Keratinocyte (primary cell): ENCODE data around the gene EPB41L2. TPM values are rescaled to one million over a fixed set of nuclear protein-coding genes. Genes with fewer than 3 reads are reported as not detected.

ENCODE experiments used
- DNase-seq: peaks from one replicate; pipeline ENCODE4 v3.0.0-alpha.2; 2011; ENCODE audit warnings: low read depth, missing footprints, low spot score
- FAIRE-seq: peaks from 2 replicates; lab custom pipeline; 2011; peaks lifted over from hg19 to GRCh38; lab: Jason Lieb, UNC
- H2AFZ ChIP-seq: 2 replicates; pipeline ENCODE4 v1.6.0; 2012; ENCODE audit warnings: low read length, control low read depth, inconsistent platforms; ENCODE audit not compliant: control insufficient read depth
- H3K27ac ChIP-seq: 2 replicates; pipeline ENCODE4 v1.5.1; 2011; ENCODE audit warnings: low read length; ENCODE audit not compliant: control insufficient read depth, insufficient read depth
- H3K27me3 ChIP-seq: 3 replicates; pipeline ENCODE4 v1.6.0; 2011; ENCODE audit warnings: low read length; ENCODE audit not compliant: control insufficient read depth, insufficient read depth; ENCODE audit errors: extremely low read depth
- H3K36me3 ChIP-seq, 2 experiments: 2 replicates in 1 of 2; 3 replicates in 1 of 2; pipeline ENCODE4 v1.5.1; 2011; ENCODE audit warnings: low read length in 2 of 2, mild to moderate bottlenecking in 1 of 2; ENCODE audit not compliant: control insufficient read depth in 2 of 2, insufficient read depth in 2 of 2; ENCODE audit errors: extremely low read depth in 1 of 2
- H3K4me1 ChIP-seq: 3 replicates; pipeline ENCODE4 v1.5.1; 2011; ENCODE audit warnings: low read length; ENCODE audit not compliant: control insufficient read depth, insufficient read depth; ENCODE audit errors: extremely low read depth
- H3K4me2 ChIP-seq: 3 replicates; pipeline ENCODE4 v1.6.0; 2011; ENCODE audit warnings: low read depth, low read length; ENCODE audit not compliant: control insufficient read depth, insufficient read depth; ENCODE audit errors: extremely low read depth
- H3K4me3 ChIP-seq, 3 experiments: fragments of 200-600 bp in 1 of 3; sonication (generic) in 1 of 3; 2 replicates in 2 of 3; 3 replicates in 1 of 3; pipeline ENCODE4 v1.5.1; 2011 to 2016; ENCODE audit warnings: low read length in 3 of 3, mild to moderate bottlenecking in 3 of 3, control low read depth in 2 of 3, inconsistent platforms in 1 of 3, low read depth in 1 of 3, mixed read lengths in 1 of 3, mixed run types in 1 of 3, moderate library complexity in 1 of 3; ENCODE audit not compliant: control insufficient read depth in 2 of 3, insufficient read depth in 2 of 3; ENCODE audit errors: extremely low read depth in 1 of 3
- H3K79me2 ChIP-seq: 2 replicates; pipeline ENCODE4 v1.6.0; 2012; ENCODE audit warnings: low read length; ENCODE audit not compliant: control insufficient read depth, insufficient read depth
- H3K9ac ChIP-seq: 3 replicates; pipeline ENCODE4 v1.6.0; 2011; ENCODE audit warnings: low read length; ENCODE audit not compliant: control insufficient read depth, insufficient read depth; ENCODE audit errors: extremely low read depth
- H3K9me1 ChIP-seq: 3 replicates; pipeline ENCODE4 v1.6.0; 2011; ENCODE audit warnings: low read length; ENCODE audit not compliant: control insufficient read depth, insufficient read depth; ENCODE audit errors: extremely low read depth
- H3K9me3 ChIP-seq: 2 replicates; pipeline ENCODE4 v1.5.1; 2012; ENCODE audit warnings: low read depth, low read length; ENCODE audit not compliant: control insufficient read depth
- H4K20me1 ChIP-seq: 3 replicates; pipeline ENCODE4 v1.6.0; 2011; ENCODE audit warnings: low read length; ENCODE audit not compliant: control insufficient read depth, insufficient read depth; ENCODE audit errors: extremely low read depth
- EZH2 ChIP-seq: IDR thresholded peaks from one replicate; pipeline ENCODE4 v1.6.1; 2012; ENCODE audit warnings: inconsistent platforms, mild to moderate bottlenecking, low read length, moderate library complexity
- dilution Hi-C: fragments of 300-500 bp; cut with MboI; formaldehyde crosslinking; loops from one replicate; pipeline ENCODE4 v1.7.0; 2020; ENCODE audit warnings: low sequenced_read_pairs; ENCODE audit not compliant: extremely low pct_ligation_motif_present
- polyA plus RNA-seq, 5 experiments: library from polyadenylated mRNA; depleted of rRNA in 3 of 5; stranded (reverse) in 3 of 5; stranded (forward) in 1 of 5; unstranded in 1 of 5; fragments of >200 nt; gene quantifications; 1 replicate in 1 of 5; 2 replicates in 3 of 5; 3 replicates in 1 of 5; pipeline versions ENCODE4 v1.2.1 to v1.2.3, GENCODE V29; 2011 to 2012; ENCODE audit warnings: missing spikeins in 2 of 5, low read depth in 1 of 5, low replicate concordance in 1 of 5
- TF ChIP-seq, protein P1 (sequence below), 3 experiments: IDR thresholded peaks in 1 of 3; conservative IDR thresholded peaks in 1 of 3; optimal IDR thresholded peaks in 1 of 3; 2 replicates in 2 of 3; 3 replicates in 1 of 3; pipeline versions ENCODE3 to v1.5.1; 2011; ENCODE audit warnings: low read length in 3 of 3, mild to moderate bottlenecking in 3 of 3, moderate library complexity in 2 of 3, control low read depth in 1 of 3, inconsistent platforms in 1 of 3; ENCODE audit not compliant: insufficient read depth in 2 of 3; ENCODE audit errors: extremely low read depth in 1 of 3

Gene EPB41L2
- polyA plus RNA-seq, 1 donor (not counting 4 experiments of a cell fraction or from before 2014, with no cell fraction given) = 22.0 TPM

DNA sequence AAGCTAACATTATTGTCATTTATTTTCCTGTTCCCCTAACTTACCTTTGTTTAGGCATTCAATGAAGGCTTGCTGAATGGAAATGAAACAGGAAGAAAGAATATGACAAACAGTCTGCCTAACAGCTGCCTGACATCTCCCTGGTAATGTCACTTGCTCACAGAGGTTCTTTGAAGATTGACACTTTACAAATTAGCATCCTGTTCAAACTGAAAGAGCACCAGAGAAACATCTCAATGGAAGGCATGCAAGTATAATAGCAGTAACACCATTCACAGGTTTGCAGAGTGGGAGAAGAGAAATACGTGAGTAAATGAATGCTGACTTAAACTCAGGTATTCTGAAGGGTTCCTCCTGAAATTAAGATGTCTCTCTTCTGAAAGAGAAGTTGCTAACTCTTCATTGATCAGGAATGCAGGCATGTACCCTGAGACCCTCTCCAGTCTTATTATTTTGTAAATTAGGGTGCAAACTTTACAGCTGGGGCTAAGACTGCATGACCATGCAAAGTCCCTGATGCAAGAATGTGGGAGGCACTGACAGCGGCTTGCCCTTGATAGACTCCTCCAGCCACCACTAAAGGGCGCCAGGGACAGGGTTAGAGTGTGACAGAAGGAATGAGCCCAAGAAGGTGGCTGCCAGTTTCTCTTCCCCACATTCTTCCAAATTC is 237.1 kb downstream of the EPB41L2 start:
- Histone ChIP-seq H3K79me2 (no peaks in the 10 kb centered on the region), H3K4me3 (no peak overlapping the region), H3K9me1 (no peaks in the 10 kb centered on the region), H3K9ac (no peak overlapping the region), H3K4me1 (no peaks in the 10 kb centered on the region), H3K9me3 (no peaks in the 10 kb centered on the region), H3K4me2 (no peak overlapping the region), H3K36me3 (no peaks in the 10 kb centered on the region), H3K27me3 (peaks cover 3% of the 10 kb centered on the region), H3K27ac (no peak overlapping the region), H4K20me1 (no peaks in the 10 kb centered on the region), H2AFZ (no peak overlapping the region)
- dilution Hi-C loops = no loop called here
- TF ChIP-seq, protein P1, sequence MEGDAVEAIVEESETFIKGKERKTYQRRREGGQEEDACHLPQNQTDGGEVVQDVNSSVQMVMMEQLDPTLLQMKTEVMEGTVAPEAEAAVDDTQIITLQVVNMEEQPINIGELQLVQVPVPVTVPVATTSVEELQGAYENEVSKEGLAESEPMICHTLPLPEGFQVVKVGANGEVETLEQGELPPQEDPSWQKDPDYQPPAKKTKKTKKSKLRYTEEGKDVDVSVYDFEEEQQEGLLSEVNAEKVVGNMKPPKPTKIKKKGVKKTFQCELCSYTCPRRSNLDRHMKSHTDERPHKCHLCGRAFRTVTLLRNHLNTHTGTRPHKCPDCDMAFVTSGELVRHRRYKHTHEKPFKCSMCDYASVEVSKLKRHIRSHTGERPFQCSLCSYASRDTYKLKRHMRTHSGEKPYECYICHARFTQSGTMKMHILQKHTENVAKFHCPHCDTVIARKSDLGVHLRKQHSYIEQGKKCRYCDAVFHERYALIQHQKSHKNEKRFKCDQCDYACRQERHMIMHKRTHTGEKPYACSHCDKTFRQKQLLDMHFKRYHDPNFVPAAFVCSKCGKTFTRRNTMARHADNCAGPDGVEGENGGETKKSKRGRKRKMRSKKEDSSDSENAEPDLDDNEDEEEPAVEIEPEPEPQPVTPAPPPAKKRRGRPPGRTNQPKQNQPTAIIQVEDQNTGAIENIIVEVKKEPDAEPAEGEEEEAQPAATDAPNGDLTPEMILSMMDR (optimal IDR thresholded peaks at IDR 0.05 in 1 of 3, IDR thresholded peaks at IDR 0.05 in 1 of 3, conservative IDR thresholded peaks at IDR 0.05 in 1 of 3; ENCODE audit: extremely low read depth in 1 of 3, insufficient read depth in 2 of 3, low read length in 3 of 3) = no peak
- no peak for TF ChIP-seq EZH2
- no peak for DNase-seq
- no peak for FAIRE-seq

DNA sequence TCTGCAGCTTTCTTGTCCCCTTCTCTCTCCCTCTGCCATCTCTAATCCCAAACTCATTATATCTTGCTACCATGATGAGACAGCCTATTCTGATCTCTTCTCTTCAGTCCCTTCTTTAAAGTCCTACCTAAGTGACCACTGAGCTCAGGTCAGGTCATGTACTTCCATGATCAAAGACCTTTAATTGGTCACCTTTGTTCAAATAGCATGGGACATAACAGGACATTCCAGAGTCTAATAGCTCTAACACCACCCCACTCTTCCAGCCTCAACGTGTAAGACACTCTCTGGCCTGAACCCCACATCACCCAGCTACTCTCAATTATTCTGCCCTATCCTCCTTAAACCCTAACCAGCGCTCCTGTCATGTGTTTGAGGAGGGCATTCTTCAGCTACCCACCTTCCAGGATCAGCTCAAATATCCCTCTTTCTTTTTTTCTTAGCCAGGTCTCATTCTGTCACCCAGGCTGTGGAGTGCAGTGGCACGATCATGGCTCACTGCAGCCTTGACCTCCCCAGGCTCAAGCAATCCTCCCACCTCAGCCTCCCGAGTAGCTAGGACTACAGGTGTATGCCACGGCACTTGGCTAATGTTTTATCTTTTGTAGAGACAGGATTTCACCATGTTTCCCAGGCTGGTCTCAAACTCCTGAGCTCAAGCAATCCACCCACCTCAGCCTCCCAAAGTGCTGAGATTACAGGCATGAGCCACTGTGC is 237.9 kb downstream of the EPB41L2 start:
- TF ChIP-seq EZH2 = no peak
- TF ChIP-seq, protein P1 (optimal IDR thresholded peaks at IDR 0.05 in 1 of 3, IDR thresholded peaks at IDR 0.05 in 1 of 3, conservative IDR thresholded peaks at IDR 0.05 in 1 of 3; ENCODE audit: extremely low read depth in 1 of 3, insufficient read depth in 2 of 3, low read length in 3 of 3) = no peak
- no peak for DNase-seq
- dilution Hi-C loops = no loop called here
- Histone ChIP-seq H3K4me2 (no peak overlapping the region), H3K4me1 (no peaks in the 10 kb centered on the region), H3K9ac (no peak overlapping the region), H3K27me3 (peaks cover 3% of the 10 kb centered on the region), H3K27ac (no peak overlapping the region), H3K79me2 (no peaks in the 10 kb centered on the region), H3K4me3 (no peak overlapping the region), H2AFZ (no peak overlapping the region), H3K9me1 (no peaks in the 10 kb centered on the region), H3K36me3 (no peaks in the 10 kb centered on the region), H3K9me3 (no peaks in the 10 kb centered on the region), H4K20me1 (no peaks in the 10 kb centered on the region)
- no peak for FAIRE-seq
